ENCODE results near the gene MESP2.

The MESP2 gene

DNA sequence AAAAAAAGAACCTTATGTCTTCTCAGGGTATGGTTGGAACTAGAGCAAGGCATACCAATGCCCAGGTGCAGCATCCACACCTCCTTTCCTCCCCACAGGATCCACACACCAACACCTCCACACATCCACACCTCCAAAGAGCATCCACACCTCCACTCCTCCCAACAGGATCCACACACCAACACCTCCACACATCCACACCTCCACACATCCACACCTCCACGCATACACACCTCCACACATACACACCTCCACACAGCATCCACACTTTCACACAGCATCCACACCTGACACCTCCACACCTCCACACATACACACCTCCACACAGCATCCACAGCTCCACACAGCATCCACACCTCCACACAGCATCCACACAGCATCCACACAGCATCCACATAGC is 30.4 kb upstream of the MESP2 start:
- no peaks in the 10 kb centered on the region for H3K9me3 ChIP-seq (ENCODE audit: low read length)
- H3K9me2 ChIP-seq (ENCODE audit: low read depth, low read length): no peaks in the 10 kb centered on the region
- H2AFZ ChIP-seq (ENCODE audit: low read length): no peak overlapping the region
- TF ChIP-seq EZH2 (IDR thresholded peaks at IDR 0.05; ENCODE audit: borderline replicate concordance, low read length): no peak
- TF ChIP-seq, protein P1, sequence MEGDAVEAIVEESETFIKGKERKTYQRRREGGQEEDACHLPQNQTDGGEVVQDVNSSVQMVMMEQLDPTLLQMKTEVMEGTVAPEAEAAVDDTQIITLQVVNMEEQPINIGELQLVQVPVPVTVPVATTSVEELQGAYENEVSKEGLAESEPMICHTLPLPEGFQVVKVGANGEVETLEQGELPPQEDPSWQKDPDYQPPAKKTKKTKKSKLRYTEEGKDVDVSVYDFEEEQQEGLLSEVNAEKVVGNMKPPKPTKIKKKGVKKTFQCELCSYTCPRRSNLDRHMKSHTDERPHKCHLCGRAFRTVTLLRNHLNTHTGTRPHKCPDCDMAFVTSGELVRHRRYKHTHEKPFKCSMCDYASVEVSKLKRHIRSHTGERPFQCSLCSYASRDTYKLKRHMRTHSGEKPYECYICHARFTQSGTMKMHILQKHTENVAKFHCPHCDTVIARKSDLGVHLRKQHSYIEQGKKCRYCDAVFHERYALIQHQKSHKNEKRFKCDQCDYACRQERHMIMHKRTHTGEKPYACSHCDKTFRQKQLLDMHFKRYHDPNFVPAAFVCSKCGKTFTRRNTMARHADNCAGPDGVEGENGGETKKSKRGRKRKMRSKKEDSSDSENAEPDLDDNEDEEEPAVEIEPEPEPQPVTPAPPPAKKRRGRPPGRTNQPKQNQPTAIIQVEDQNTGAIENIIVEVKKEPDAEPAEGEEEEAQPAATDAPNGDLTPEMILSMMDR (IDR thresholded peaks at IDR 0.05; ENCODE audit: low read length): no peak
- H3K79me2 ChIP-seq (ENCODE audit: insufficient read depth, low read length): no peaks in the 10 kb centered on the region
- peaks cover 6% of the 10 kb centered on the region for H3K4me1 ChIP-seq (ENCODE audit: insufficient read depth, low read length, severe bottlenecking)
- no peak overlapping the region for H3K4me3 ChIP-seq (ENCODE audit: low read depth, low read length, poor library complexity, severe bottlenecking)
- no peaks in the 10 kb centered on the region; the same call in none of the 2 replicates for H3K27me3 ChIP-seq (ENCODE audit: insufficient read depth, low read length)
- no peaks in the 10 kb centered on the region for H3K36me3 ChIP-seq (ENCODE audit: insufficient read depth, low read length)
- H4K20me1 ChIP-seq (ENCODE audit: insufficient read depth, low read length): no peaks in the 10 kb centered on the region
- H3K27ac ChIP-seq (ENCODE audit: low read depth, low read length, poor library complexity, severe bottlenecking): no peak overlapping the region
- no peak overlapping the region for H3K4me2 ChIP-seq (ENCODE audit: low read length)
- H3K9ac ChIP-seq (ENCODE audit: low read length): no peak overlapping the region
- no peaks in the 10 kb centered on the region for H3F3A ChIP-seq (ENCODE audit: insufficient read depth, low read length)

DNA sequence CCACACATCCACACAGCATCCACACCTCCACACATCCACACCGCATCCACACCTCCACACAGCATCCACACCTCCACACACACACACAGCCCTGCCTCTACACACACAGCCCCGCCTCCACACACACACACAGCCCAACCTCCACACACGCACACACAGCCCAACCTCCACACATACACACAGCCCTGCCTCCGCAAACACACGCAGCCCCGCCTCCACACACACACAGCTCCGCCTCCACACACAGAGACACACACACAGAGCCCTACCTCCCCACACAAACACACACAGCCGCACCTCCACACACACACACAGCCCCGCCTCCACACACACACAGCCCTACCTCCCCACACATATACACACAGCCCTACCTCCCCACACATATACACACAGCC is 29.7 kb upstream of the MESP2 start:
- Histone ChIP-seq H3K4me2 (ENCODE audit: low read length) (no peak overlapping the region), H3K4me1 (ENCODE audit: insufficient read depth, low read length, severe bottlenecking) (peaks cover 11% of the 10 kb centered on the region), H2AFZ (ENCODE audit: low read length) (no peak overlapping the region), H3F3A (ENCODE audit: insufficient read depth, low read length) (no peaks in the 10 kb centered on the region), H3K4me3 (ENCODE audit: low read depth, low read length, poor library complexity, severe bottlenecking) (no peak overlapping the region), H3K27ac (ENCODE audit: low read depth, low read length, poor library complexity, severe bottlenecking) (no peak overlapping the region), H3K36me3 (ENCODE audit: insufficient read depth, low read length) (no peaks in the 10 kb centered on the region), H3K9ac (ENCODE audit: low read length) (no peak overlapping the region), H3K9me3 (ENCODE audit: low read length) (no peaks in the 10 kb centered on the region), H3K79me2 (ENCODE audit: insufficient read depth, low read length) (no peaks in the 10 kb centered on the region), H3K27me3 (ENCODE audit: insufficient read depth, low read length) (no peaks in the 10 kb centered on the region; the same call in none of the 2 replicates), H3K9me2 (ENCODE audit: low read depth, low read length) (no peaks in the 10 kb centered on the region), H4K20me1 (ENCODE audit: insufficient read depth, low read length) (no peaks in the 10 kb centered on the region)
- TF ChIP-seq, protein P1 (IDR thresholded peaks at IDR 0.05; ENCODE audit: low read length): no peak
- no peak for TF ChIP-seq EZH2 (IDR thresholded peaks at IDR 0.05; ENCODE audit: borderline replicate concordance, low read length)

DNA sequence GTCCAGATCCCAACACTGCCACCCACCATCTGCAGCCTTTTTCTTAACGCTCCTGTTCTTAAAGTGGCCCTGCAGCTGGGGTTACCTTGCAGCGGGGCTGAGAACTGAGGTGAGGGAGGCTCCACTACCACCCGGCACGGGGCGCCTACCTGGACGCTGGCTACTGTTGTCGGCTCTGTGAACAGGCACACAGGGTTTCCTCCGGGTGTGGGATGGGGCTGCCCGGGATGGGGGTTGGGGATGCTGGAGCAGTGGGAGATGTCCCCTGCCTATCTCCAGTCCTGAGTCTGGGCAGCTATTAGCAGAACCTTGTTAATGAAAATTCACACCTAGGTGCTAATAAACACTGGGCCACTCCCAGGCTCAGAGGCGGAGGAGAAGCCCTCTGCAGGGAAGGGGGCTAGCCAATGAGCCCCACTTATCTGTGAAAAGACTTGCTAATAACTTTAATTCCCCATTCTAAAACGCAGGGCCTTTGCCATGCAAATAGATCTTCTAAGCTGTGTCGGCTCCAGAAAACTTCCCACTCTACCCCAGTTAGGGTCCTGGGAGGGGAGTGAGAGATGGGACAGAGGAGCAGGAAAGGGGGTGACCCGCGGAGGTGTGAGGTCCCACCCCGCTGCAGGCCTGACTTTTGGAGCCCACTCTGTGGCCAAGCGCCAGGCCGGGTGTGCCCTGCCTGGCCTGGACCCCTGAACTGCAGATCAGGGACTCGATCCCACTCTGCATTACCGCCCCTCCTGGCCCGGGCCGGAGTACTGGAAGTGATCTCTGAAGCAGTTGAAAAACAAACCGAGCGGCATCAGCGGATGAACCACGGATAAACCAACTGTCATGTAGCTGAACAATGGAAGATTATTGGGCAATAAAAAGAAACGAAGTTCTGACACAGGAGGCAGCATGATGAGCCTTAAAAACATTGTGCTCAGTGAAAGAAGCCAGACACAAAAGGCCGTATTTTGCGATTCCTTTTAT is 28.1 kb upstream of the MESP2 start:
- Histone ChIP-seq H3K9me2 (ENCODE audit: low read depth, low read length) (no peaks in the 10 kb centered on the region), H3K79me2 (ENCODE audit: insufficient read depth, low read length) (no peaks in the 10 kb centered on the region), H3K4me1 (ENCODE audit: insufficient read depth, low read length, severe bottlenecking) (peaks cover 13% of the 10 kb centered on the region), H3K4me3 (ENCODE audit: low read depth, low read length, poor library complexity, severe bottlenecking) (no peak overlapping the region), H2AFZ (ENCODE audit: low read length) (no peak overlapping the region), H3F3A (ENCODE audit: insufficient read depth, low read length) (no peaks in the 10 kb centered on the region), H3K27ac (ENCODE audit: low read depth, low read length, poor library complexity, severe bottlenecking) (no peak overlapping the region), H3K36me3 (ENCODE audit: insufficient read depth, low read length) (no peaks in the 10 kb centered on the region), H3K27me3 (ENCODE audit: insufficient read depth, low read length) (no peaks in the 10 kb centered on the region; the same call in none of the 2 replicates), H3K9me3 (ENCODE audit: low read length) (no peaks in the 10 kb centered on the region), H4K20me1 (ENCODE audit: insufficient read depth, low read length) (no peaks in the 10 kb centered on the region), H3K4me2 (ENCODE audit: low read length) (no peak overlapping the region), H3K9ac (ENCODE audit: low read length) (no peak overlapping the region)
- no peak for TF ChIP-seq EZH2 (IDR thresholded peaks at IDR 0.05; ENCODE audit: borderline replicate concordance, low read length)
- TF ChIP-seq, protein P1 (IDR thresholded peaks at IDR 0.05; ENCODE audit: low read length): no peak

Data from OCI-LY1 (cell line).